Right ventricle myocardium inferior (tissue), 1 donor: ENCODE results near the gene SLC10A4. TPM values are rescaled to one million over a fixed set of nuclear protein-coding genes. Genes with fewer than 3 reads are reported as not detected.
"Not testable (repeated sequence)": the region's sequence is repeated elsewhere in the genome, so short reads cannot be mapped to it uniquely, and the experiment has no call there.

ENCODE experiments used
- ATAC-seq: fragments of 200-7000 bp; cut with Tn5 transposase; one replicate; pipeline ENCODE4 v1.9.1; 2020; ENCODE audit warnings: mild to moderate bottlenecking, moderate library complexity
- DNase-seq: peaks from one replicate; pipeline ENCODE4 v3.0.0; 2021; ENCODE audit errors: missing footprints
- intact Hi-C: fragments of 100-400 bp; cut with DNase I; formaldehyde crosslinking; loops from one replicate; pipeline ENCODE4 v1.11.0; 2022
- long read RNA-seq: library from polyadenylated mRNA; unstranded; transcript quantifications from one replicate; pipeline ENCODE4 v2.0.0, GENCODE V29; 2021
- total RNA-seq: library from RNA; stranded (reverse); fragmentation: NEBNext Ultra II Directional; extraction: Animal tissue kit (Norgen Biotek cat#: 25700); gene quantifications from one replicate; pipeline ENCODE4 v1.2.1, GENCODE V29; 2021
- donor health status: DM: no; HTN: yes; CAD: no; lungs with severe emphysema.

SLC10A4 gene, protein sequence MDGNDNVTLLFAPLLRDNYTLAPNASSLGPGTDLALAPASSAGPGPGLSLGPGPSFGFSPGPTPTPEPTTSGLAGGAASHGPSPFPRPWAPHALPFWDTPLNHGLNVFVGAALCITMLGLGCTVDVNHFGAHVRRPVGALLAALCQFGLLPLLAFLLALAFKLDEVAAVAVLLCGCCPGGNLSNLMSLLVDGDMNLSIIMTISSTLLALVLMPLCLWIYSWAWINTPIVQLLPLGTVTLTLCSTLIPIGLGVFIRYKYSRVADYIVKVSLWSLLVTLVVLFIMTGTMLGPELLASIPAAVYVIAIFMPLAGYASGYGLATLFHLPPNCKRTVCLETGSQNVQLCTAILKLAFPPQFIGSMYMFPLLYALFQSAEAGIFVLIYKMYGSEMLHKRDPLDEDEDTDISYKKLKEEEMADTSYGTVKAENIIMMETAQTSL
- total RNA-seq: not detected
- long read RNA-seq, partial matches to known transcripts: 0 of 1 reads
- long read RNA-seq, other reads (novel, unspliced or antisense): 0 of 1 reads

DNA sequence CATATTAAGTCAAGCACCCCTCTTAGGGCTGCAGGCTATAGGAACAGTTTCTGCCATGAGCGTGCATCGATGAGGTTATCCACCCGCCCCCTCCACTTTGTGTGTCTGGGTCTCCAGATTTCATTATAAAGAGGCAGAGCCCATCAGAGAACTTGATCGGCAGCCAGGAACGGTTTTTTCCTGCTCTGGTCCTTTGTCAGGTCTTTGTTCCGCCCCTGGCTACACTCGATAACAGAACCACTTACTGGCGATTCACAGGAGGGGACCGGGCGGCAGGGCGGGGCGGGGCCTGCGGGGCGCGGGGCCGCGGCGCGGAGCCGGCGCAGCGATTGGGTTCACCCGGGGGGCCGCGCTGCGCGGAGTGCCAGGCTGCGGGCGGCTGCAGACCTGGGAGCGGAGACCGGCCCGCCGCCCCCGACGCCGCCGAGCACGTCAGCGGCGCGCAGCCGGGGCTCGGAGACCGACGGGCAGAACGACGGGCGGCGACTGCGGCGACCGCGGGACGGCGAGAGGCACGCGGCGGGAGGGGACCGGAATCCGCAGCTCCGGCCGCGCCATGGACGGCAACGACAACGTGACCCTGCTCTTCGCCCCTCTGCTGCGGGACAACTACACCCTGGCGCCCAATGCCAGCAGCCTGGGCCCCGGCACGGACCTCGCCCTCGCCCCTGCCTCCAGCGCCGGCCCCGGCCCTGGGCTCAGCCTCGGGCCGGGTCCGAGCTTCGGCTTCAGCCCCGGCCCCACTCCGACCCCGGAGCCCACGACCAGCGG is at the start of gene SLC10A4:
TSS of gene SLC10A4 (plus strand) at position 338 of the 771 bp plus-strand sequence. CDS start at position 557, 219 bp downstream.
- no peak for DNase-seq
- ATAC-seq: no peak
- intact Hi-C loops: no loop called here

DNA sequence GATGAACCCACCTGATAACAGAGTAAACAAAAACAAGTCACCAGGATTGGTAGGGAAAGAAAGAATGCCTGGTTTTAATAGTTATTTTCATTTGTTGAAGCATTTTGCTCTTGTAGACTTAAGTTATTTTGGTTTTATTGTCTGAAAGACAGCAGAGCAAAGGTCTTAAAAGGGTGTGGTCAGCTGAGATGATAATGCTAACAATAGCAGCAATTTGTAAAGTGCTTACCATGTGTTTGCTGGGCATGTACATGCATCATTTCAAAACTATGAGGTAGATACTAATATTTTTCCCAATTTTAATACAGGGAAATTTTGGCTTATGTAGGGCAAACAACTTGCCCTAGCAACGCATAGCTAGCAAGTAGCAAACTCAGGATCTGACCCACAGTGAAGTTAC is 46.8 kb upstream of the SLC10A4 start:
- DNase-seq (no peak), ATAC-seq (no peak)
- intact Hi-C loops: no loop called here

DNA sequence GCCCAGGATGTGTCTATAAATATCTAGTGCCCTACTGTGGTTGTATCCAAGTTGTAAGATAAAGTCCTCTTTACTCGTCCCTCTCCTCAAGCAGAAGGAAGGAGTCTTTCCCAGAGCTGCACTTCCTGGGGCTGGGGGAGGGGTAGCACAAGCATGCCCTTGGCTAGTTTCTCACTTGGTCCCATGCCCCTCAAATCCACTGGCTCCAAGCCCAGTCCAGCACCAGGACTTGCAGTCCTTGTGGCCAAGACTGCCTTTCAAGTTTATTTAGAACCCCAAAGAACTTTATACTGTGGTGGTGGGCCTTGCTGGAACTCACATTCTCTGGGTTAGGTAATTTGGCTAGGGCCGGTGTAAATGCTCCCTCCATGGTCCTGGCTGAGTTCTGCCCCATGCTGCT is 43.2 kb upstream of the SLC10A4 start:
- ATAC-seq (no peak), DNase-seq (no peak)
- intact Hi-C loops: loop anchor here (10.0 kb wide), 1 partner anchor 525 kb away; no protein-coding TSS in a partner anchor

DNA sequence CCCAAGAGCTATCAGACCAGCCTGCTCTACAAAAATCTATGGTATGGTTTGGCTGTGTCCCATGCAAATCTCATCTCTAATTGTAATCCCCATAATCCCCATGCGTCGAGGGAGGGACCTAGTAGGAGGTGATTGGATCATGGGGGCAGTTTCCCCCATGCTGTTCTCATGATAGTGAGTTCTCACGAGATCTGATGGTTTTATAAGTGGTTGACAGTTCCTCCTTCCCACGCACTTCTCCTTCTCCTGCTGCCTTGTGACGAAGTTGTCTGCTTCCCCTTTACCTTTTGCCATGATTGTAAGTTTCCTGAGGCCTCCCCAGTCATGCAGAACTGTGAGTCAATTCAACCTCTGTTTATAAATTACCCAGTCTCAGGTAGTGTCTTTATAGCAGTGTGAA is 42.2 kb upstream of the SLC10A4 start:
- DNase-seq, ATAC-seq: not testable (repeated sequence)
- intact Hi-C loops: loop anchor here (10.0 kb wide), 1 partner anchor 524 kb away; no protein-coding TSS in a partner anchor

DNA sequence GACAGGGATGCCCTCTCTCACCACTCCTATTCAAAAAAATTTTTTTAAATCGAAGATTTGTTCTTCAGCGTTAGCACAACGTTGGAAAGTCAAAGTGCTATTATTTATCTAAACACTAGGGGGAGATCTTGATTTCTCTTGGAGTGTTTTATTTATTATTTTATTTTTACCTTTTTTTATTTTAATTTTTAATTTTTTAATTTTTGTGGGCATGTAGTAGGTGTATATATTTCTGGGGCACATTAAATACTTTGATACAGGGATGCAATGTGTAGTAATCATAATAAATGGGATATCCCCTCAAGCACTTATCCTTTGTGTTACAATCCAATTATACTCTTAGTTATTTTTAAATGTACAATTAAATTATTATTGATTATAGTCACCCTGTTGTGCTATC is 37.4 kb upstream of the SLC10A4 start:
- intact Hi-C loops: loop anchor here (10.0 kb wide), 1 partner anchor 519 kb away; no protein-coding TSS in a partner anchor
- DNase-seq (no peak), ATAC-seq (no peak)

DNA sequence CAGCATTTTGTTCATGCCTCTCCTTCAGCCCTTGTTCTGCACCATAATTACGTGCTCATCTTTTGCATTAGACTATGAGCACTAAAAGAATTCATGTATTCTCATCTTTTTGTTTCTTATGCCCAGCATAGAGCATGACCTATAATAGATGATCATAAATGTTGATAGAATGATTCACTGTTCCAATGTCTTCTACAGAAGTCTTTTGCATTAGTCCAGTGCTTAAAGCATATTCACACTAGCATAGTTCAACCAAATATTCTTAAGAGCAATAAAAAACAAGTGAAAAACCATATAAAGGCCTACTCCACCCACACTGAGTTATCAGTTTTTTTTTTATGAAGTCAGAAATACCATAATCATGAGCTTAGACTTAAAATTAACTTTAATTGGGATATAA is 36.5 kb upstream of the SLC10A4 start:
- DNase-seq: no peak
- ATAC-seq: no peak
- intact Hi-C loops: loop anchor here (10.0 kb wide), 1 partner anchor 518 kb away; no protein-coding TSS in a partner anchor

DNA sequence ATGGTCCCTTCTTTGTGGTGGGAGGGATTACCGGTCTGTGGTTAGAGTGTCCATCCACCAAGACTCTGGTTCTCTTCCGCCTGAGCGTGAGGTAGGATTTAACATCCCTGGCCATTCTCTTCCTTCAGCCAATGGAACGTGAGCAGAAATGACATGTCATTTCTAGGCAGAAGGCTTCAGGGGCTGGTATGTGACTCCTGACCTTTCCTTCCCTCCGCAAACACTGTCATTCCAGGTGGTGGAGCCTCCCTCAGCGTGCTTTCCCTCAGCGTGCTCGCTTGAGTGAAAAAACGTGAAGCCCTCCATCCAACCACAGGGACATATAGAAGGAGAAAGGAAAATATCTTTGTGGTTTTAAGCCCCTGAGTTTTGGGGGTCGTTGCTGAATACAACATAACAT is 34.0 kb upstream of the SLC10A4 start:
- ATAC-seq (no peak), DNase-seq (no peak)
- intact Hi-C loops: loop anchor here (10.0 kb wide), 1 partner anchor 516 kb away; no protein-coding TSS in a partner anchor

DNA sequence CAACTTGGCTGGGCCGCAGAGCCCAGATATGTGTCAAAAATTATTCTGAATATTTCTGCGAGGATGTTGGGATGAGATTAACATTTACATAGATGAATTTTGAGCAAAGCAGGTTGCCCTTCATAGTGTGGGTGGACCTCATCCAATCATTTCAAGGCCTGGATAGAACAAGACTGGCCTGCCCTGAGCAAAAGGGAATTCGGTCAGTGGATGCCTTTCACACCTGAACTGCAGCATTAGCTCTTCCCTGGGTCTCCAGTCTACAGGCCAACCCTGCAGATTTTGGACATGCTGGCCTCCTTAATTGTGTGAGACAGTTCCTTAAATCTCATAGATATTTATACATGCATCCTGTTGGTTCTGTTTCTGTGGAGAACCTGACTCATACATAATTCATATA is 32.4 kb upstream of the SLC10A4 start:
- DNase-seq: no peak
- intact Hi-C loops: no loop called here
- ATAC-seq: no peak

DNA sequence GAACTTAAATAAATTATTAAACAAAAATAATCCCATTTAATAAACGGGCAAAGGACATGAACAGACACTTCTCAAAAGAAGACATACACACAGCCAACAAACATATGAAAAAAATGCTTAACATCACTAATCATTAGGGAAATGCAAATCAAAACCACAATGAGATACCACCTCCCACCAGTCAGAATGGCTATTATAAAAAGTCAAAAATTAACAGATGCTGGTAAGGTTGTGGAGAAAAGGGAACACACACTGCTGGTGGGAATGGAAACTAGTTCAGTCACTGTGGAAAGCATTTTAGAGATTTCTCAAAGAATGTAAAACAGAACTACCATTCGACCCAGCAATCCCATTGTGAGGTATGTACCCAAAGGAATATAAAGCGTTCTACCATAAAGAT is 31.5 kb upstream of the SLC10A4 start:
- intact Hi-C loops, ATAC-seq, DNase-seq: not testable (repeated sequence)

DNA sequence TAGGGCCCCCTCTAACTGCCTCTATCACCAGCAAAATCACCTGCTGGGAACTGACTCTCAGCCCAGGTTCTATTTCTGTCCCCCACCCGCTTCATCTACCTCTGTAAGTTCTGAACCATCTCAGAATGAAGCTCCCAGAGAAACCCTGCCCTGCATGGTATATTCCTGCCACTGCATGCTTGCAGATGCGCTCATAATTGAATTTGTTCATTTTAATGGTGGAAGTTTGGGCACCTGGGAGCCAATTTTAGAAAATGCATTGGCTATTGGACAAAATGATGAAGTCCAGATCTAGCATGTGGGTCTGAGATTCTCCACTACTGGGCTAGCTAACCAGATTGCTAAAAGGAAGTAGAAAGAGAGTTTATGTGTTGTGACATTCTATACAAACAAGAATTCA is 28.6 kb upstream of the SLC10A4 start:
- ATAC-seq: no peak
- DNase-seq: no peak
- intact Hi-C loops: no loop called here

DNA sequence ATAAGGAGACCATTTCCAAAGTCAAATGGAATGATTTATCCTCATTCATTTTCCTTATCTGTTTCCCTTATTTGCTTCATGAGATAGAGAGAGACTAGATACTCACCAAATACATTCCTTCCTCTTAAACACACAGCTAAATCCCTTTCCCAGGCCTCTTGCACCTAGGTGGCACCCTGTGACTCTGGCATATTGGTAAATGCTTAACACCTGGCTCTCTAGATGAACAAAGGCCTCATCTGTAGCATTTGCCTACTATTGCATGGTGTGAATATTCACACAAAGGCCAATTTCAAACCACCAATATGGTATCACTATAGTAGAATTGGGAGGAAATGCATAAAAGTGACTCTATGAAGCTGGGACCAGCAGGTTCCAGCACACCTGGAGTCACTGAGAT is 22.1 kb upstream of the SLC10A4 start:
- intact Hi-C loops: no loop called here
- no peak for DNase-seq
- no peak for ATAC-seq

DNA sequence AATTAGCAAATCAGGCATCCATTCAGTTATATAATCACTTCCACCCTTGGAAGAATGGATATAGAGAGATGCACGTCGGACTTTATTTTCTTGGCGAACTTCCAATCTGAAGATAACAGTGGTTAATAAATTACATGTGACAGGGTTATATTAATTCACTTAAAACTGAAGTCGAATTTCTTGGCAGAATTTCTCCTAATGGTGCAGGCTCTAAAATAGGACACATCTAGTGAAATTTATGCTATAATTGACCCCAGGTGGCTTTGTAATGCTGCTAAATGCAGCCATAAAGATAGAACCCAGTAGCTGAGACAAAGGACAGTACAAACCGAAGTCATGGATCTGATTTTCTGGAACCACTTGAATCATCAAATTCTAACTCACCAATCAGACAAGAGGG is 20.8 kb upstream of the SLC10A4 start:
- ATAC-seq (no peak), DNase-seq (no peak)
- intact Hi-C loops: no loop called here

DNA sequence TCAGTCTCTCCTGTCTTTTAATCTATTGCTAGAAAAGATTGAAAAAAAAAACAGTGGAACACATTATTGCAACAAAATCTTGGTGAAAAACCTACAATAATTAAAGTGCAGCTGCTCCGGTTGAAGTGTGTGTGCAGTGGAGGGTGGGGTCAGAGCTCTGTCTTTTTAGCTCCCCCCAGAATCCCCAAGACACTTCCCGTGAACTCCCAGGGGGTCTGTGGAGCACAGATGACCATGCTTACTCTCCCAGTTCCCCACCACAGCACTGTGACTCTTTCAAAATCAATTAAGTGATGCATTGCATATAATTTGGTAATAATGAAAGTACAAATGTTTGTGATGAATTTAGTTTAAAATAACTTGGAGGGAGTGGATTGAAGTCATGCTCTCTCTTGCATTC is 15.7 kb upstream of the SLC10A4 start:
- no peak for ATAC-seq
- no peak for DNase-seq
- intact Hi-C loops: no loop called here

DNA sequence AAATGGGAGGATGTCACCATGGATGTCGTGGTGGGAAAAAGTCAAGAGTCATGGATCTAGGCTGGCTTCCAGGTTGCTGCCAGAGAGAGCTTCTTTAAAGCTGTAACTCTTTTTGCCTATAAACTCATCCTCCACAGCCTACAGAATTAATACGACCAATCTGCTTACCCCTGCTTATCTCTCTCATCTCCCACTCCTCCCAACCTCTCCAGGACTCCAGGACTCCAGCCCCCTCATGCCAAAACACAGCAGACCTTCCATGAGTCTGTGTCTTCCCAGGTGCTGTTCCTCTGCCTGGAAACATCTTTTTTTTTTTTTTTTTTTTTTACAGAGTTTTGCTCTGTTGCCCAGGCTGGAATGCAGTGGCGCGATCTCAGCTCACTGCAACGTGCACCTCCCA is 15.3 kb upstream of the SLC10A4 start:
- no peak for ATAC-seq
- no peak for DNase-seq
- intact Hi-C loops: no loop called here

DNA sequence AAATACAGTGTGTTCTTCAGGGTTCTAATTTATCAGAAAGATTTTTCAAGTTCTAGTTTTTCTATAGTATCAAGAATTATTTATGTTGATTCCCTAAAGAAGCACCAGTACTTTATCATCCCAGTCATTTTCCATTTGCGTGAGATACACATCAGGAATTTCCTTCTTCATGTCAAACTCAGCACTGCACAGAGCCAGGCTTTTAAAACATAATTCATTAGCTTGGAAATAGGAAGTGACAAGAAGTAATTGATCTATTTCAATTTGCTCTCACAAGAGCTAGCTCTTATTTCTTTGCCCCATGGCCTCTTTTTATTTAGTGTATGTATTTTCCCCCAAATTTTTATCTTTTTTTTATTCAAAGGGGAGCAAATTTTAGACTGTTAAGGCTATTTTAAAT is 13.0 kb upstream of the SLC10A4 start:
- DNase-seq: no peak
- intact Hi-C loops: no loop called here
- ATAC-seq: no peak

DNA sequence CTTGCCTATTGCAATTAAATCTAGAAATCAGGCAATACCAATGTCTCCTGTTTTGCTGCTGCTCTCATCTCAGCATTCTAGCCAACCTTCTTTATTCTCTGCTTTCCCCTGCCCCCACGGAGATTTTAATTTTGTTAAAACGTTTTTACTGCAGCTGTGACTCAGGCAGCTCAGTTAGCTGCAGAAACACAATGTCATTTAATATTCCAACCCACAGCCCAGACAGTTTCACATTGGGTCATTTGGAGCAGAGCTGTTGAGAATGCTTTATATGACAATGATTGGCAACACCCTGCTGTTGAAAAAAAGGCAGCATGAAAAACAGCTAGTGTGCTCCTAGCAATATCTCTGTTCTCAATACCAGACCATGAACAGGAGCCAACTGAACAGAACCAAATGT is 12.6 kb upstream of the SLC10A4 start:
- intact Hi-C loops: no loop called here
- ATAC-seq (no peak), DNase-seq (no peak)

DNA sequence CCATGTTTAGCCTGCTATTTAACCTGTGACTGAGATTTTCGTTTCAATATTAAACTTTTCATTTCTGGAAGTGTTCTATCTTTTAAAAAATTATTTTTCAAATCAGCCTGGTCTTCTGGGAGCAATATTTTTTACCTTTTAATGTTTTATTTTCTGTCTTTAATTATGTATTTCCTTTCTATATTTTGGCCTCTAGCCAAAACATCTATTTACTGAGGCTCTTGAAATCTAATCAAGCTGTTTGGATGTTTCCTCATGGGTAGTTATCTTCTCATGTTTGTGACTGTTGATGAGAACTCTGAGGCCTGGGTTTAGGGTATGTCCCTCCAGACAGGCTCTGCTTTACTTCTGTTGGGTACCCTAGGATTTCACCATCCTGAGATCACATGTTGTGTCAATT is 10.3 kb upstream of the SLC10A4 start:
- DNase-seq (no peak), ATAC-seq (no peak)
- intact Hi-C loops: no loop called here

DNA sequence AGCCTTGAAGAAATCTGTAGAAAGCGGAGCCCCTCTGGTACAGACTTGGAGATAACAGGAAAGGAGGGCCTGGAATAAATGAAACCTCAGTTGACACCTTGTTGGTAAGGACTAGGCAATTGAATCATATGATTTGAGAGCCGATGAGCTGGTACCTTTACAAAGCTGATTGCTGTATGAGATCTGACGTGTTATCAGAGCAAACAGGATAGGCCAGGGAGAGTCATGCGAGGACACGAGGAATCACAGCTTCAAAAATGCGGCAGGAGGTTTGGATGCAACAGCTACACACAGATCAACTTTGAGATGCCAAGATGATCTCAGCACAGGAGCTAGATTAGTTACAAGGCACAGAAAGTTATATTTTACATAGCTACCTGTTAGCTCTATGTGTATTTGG is 7.4 kb upstream of the SLC10A4 start:
- no peak for ATAC-seq
- intact Hi-C loops: no loop called here
- no peak for DNase-seq

DNA sequence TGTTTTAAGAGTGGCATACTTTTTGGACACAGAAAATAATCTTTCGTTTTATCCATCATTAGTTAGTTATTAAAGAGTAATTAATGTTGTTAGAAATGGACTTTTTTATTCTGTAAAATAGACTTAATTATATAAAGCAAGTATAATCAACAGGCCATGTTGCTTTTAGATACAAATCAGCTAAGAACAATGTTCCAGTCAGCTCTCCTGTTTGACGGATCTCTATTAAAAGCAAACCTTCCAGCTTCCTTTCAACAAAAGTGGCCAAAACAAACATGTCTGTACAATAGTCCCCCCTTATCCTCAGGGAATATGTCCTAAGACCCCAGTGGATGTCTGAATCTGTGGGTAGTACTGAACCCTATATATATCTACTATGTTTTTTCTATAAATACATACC is 4.9 kb upstream of the SLC10A4 start:
- ATAC-seq (no peak), DNase-seq (no peak)
- intact Hi-C loops: no loop called here

DNA sequence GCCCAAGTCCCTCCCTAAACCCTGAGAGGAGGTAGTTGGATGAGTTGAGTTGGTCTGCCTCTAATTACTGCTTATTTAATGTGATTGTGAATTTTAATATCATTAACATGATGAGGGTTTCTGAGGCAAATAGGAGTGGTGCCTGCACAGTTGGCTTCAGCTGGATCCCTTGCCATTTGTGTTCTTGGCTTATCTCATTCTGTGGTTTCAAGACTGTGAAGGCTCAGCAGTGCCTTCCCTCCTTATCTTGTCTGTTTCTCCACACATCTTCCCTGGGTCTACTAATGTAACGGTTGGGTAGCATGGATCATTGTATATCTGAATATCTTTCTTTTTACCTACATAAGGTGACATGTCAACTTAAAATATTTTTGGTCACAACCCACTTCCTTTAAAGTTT is 1.6 kb upstream of the SLC10A4 start:
- ATAC-seq (no peak), DNase-seq (no peak)
- intact Hi-C loops: no loop called here
